ENCODE results near the gene PROB1. TPM values are rescaled to one million over a fixed set of nuclear protein-coding genes. Genes with fewer than 3 reads are reported as not detected.
"Not testable (repeated sequence)": the region's sequence is repeated elsewhere in the genome, so short reads cannot be mapped to it uniquely, and the experiment has no call there.

PROB1 gene
- total RNA-seq, 1 donor from 2014 or later = 1.7 TPM

GRCh38 chr5:139377226-139377625, 17.7 kb downstream of the PROB1 start:
- DNase-seq = no peak

- DNase-seq = no peak
These were observed 18.5 kb downstream of the PROB1 start for GRCh38 chr5:139376364-139376763.

- no peak for DNase-seq
These were observed 20.0 kb downstream of the PROB1 start for GRCh38 chr5:139374909-139375308.

GRCh38 chr5:139371482-139372435, 23.1 kb downstream of the PROB1 start:
- no peak for DNase-seq

- DNase-seq = no peak
These were observed 25.7 kb downstream of the PROB1 start for GRCh38 chr5:139369181-139369580.

GRCh38 chr5:139368613-139369012, 26.3 kb downstream of the PROB1 start:
- no peak for DNase-seq

GRCh38 chr5:139364466-139364865, 30.4 kb downstream of the PROB1 start:
- DNase-seq = no peak

- no peak for DNase-seq
These were observed 31.0 kb downstream of the PROB1 start for GRCh38 chr5:139363937-139364336.

GRCh38 chr5:139361835-139362429, 33.0 kb downstream of the PROB1 start:
- DNase-seq = no peak

- no peak for DNase-seq
These were observed 34.5 kb downstream of the PROB1 start for GRCh38 chr5:139360384-139360783.

GRCh38 chr5:139358064-139358463, 36.8 kb downstream of the PROB1 start:
- no peak for DNase-seq

- DNase-seq = not testable (repeated sequence)
These were observed 39.0 kb downstream of the PROB1 start for GRCh38 chr5:139355900-139356299.

- DNase-seq = no peak
These were observed 40.7 kb downstream of the PROB1 start for GRCh38 chr5:139354186-139354585.

- not testable (repeated sequence) for DNase-seq
These were observed 47.0 kb downstream of the PROB1 start for GRCh38 chr5:139347863-139348262.

- DNase-seq = not testable (repeated sequence)
These were observed 49.5 kb downstream of the PROB1 start for GRCh38 chr5:139345442-139345841.

- no peak for DNase-seq
These were observed 50.7 kb downstream of the PROB1 start for GRCh38 chr5:139344177-139344576.

- no peak for DNase-seq
These were observed 51.4 kb downstream of the PROB1 start for GRCh38 chr5:139343476-139343875.

GRCh38 chr5:139342423-139342723, 52.5 kb downstream of the PROB1 start:
- no peak for DNase-seq

GRCh38 chr5:139341689-139342422, 53.0 kb downstream of the PROB1 start, which contains the start of gene PAIP2:
Gene PAIP2 (plus strand): TSS chr5:139341854. CDS start chr5:139363785, 21,931 bp downstream.
- peak; percentile 98 for DNase-seq

GRCh38 chr5:139341187-139341688, 53.7 kb downstream of the PROB1 start:
- DNase-seq = no peak
